Hepatocyte (in vitro differentiated cells): Measurements from ENCODE around the gene DOCK1. TPM values are rescaled to one million over a fixed set of nuclear protein-coding genes. Genes with fewer than 3 reads are reported as not detected.
A peak's percentile ranks its signal among the peaks of the same experiment; 100 is the strongest.

ENCODE experiments used
- DNase-seq: peaks from one replicate; pipeline ENCODE4 v3.0.0-alpha.2; 2016; ENCODE audit warnings: low spot score
- H2AFZ ChIP-seq: fragments of 200-600 bp; sonication (generic); 2 replicates; pipeline ENCODE4 v1.6.0; 2016; ENCODE audit warnings: antibody characterized with exemption, mild to moderate bottlenecking
- H3K27ac ChIP-seq: fragments of 200-600 bp; sonication (generic); 2 replicates; pipeline ENCODE4 v1.5.1; 2016; ENCODE audit warnings: mild to moderate bottlenecking
- H3K27me3 ChIP-seq: fragments of 200-600 bp; sonication (generic); 2 replicates; pipeline ENCODE4 v1.6.1; 2016
- H3K36me3 ChIP-seq: fragments of 200-600 bp; sonication (generic); replicated peaks from 2 replicates; pipeline ENCODE4 v1.5.1; 2016; ENCODE audit warnings: low read depth; ENCODE audit not compliant: insufficient read depth
- H3K4me1 ChIP-seq: fragments of 200-600 bp; sonication (generic); 2 replicates; pipeline ENCODE4 v1.5.1; 2016; ENCODE audit warnings: mild to moderate bottlenecking, moderate library complexity; ENCODE audit not compliant: insufficient read depth
- H3K4me2 ChIP-seq: fragments of 200-600 bp; sonication (generic); 2 replicates; pipeline ENCODE4 v1.6.0; 2016
- H3K4me3 ChIP-seq: fragments of 200-600 bp; sonication (generic); 2 replicates; pipeline ENCODE4 v1.5.1; 2016; ENCODE audit warnings: mild to moderate bottlenecking
- H3K79me2 ChIP-seq: fragments of 200-600 bp; sonication (generic); 2 replicates; pipeline ENCODE4 v1.6.0; 2017; ENCODE audit warnings: mild to moderate bottlenecking
- H3K9me2 ChIP-seq: fragments of 200-600 bp; sonication (generic); replicated peaks from 2 replicates; pipeline ENCODE4 v1.6.0; 2017; ENCODE audit warnings: mild to moderate bottlenecking; ENCODE audit not compliant: insufficient read depth
- H3K9me3 ChIP-seq: fragments of 200-600 bp; sonication (generic); 2 replicates; pipeline ENCODE4 v1.5.1; 2016; ENCODE audit warnings: low read depth, mild to moderate bottlenecking
- H4K20me1 ChIP-seq: fragments of 200-600 bp; sonication (generic); 2 replicates; pipeline ENCODE4 v1.6.0; 2016; ENCODE audit warnings: mild to moderate bottlenecking; ENCODE audit not compliant: insufficient read depth, poor library complexity, severe bottlenecking
- EZH2 ChIP-seq: fragments of 200-600 bp; sonication (generic); IDR thresholded peaks from 2 replicates; pipeline ENCODE4 v1.6.1; 2016; ENCODE audit warnings: antibody characterized with exemption, mild to moderate bottlenecking, borderline replicate concordance
- EZH2phosphoT487 ChIP-seq: fragments of 200-600 bp; sonication (generic); IDR thresholded peaks from one replicate; pipeline ENCODE4 v1.6.1; 2018; ENCODE audit warnings: antibody characterized with exemption, mild to moderate bottlenecking, low read depth, moderate library complexity; ENCODE audit not compliant: unreplicated experiment, severe bottlenecking
- WGBS: methylation state at CpG from one replicate; pipeline ENCODE4 v1.1.6; 2016; ENCODE audit warnings: low lambda C conversion rate; ENCODE audit errors: missing lambda C conversion rate; 5-methylcytosine and 5-hydroxymethylcytosine counted together
- polyA plus RNA-seq: library from polyadenylated mRNA; unstranded; fragments of >200 nt; fragmentation: Nextera tagmentation; extraction: Ambion mirVana; gene quantifications from 2 replicates; pipeline ENCODE4 v1.2.1, GENCODE V29; 2016
- total RNA-seq: library from RNA; depleted of rRNA; stranded (reverse); fragments of >200 nt; gene quantifications from 2 replicates; pipeline ENCODE4 v1.2.3, GENCODE V29; 2014
- TF ChIP-seq, protein P1 (sequence below): fragments of 200-600 bp; sonication (generic); IDR thresholded peaks from 2 replicates; pipeline ENCODE4 v1.5.1; 2016; ENCODE audit warnings: antibody characterized with exemption, mild to moderate bottlenecking; ENCODE audit not compliant: poor library complexity

The DOCK1 gene
- total and polyA plus RNA-seq, 2 experiments from 2014 or later: 16.0 to 55.5 TPM

DNA sequence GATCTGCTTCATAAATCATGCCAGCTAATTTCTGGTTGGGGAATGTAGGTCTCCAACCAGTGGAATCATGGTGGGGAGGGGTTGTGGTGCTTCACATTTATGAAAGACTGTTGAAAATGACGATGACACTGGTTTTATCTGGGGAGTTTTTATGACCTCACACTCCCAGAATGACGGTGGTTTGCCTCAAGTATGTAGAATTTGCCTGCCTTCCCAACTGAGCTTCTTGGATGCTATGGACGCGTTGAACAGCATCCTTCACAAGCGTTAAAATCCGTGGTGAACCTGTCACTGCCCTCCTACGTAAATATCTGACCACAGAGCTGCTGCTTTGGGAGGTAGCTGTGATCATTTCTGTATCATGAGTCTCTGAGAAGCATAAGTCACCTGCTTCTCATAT, 287.9 kb downstream of the DOCK1 start:
- WGBS: 73% methylated on average over 7 of the region's 7 CpGs
- Histone ChIP-seq H3K4me3 (no peak overlapping the region), H3K4me1 (peaks cover 11% of the 10 kb centered on the region), H3K9me3 (no peaks in the 10 kb centered on the region), H4K20me1 (peaks cover 33% of the 10 kb centered on the region), H2AFZ (no peak overlapping the region), H3K27me3 (peaks cover 54% of the 10 kb centered on the region), H3K9me2 (no peaks in the 10 kb centered on the region), H3K27ac (no peak overlapping the region), H3K79me2 (no peaks in the 10 kb centered on the region), H3K36me3 (no peaks in the 10 kb centered on the region), H3K4me2 (no peak overlapping the region)
- no peak for DNase-seq
- TF ChIP-seq, protein P1, sequence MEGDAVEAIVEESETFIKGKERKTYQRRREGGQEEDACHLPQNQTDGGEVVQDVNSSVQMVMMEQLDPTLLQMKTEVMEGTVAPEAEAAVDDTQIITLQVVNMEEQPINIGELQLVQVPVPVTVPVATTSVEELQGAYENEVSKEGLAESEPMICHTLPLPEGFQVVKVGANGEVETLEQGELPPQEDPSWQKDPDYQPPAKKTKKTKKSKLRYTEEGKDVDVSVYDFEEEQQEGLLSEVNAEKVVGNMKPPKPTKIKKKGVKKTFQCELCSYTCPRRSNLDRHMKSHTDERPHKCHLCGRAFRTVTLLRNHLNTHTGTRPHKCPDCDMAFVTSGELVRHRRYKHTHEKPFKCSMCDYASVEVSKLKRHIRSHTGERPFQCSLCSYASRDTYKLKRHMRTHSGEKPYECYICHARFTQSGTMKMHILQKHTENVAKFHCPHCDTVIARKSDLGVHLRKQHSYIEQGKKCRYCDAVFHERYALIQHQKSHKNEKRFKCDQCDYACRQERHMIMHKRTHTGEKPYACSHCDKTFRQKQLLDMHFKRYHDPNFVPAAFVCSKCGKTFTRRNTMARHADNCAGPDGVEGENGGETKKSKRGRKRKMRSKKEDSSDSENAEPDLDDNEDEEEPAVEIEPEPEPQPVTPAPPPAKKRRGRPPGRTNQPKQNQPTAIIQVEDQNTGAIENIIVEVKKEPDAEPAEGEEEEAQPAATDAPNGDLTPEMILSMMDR: no peak
- TF ChIP-seq EZH2 (no peak), EZH2phosphoT487 (no peak)

- Histone ChIP-seq H3K27ac (no peak overlapping the region), H3K4me2 (no peak overlapping the region), H3K36me3 (no peaks in the 10 kb centered on the region), H3K4me3 (no peak overlapping the region), H3K9me2 (no peaks in the 10 kb centered on the region), H3K79me2 (no peaks in the 10 kb centered on the region), H3K9me3 (no peaks in the 10 kb centered on the region), H3K27me3 (peaks cover 55% of the 10 kb centered on the region), H4K20me1 (peaks cover 33% of the 10 kb centered on the region), H2AFZ (no peak overlapping the region), H3K4me1 (peaks cover 11% of the 10 kb centered on the region)
- TF ChIP-seq EZH2phosphoT487 (no peak), EZH2 (no peak)
- TF ChIP-seq, protein P1: no peak
- WGBS: 63% methylated on average over 2 of the region's 2 CpGs
- DNase-seq: no peak
These were observed 288.9 kb downstream of the DOCK1 start for GRCh38 chr10:127194111-127194510.

DNA sequence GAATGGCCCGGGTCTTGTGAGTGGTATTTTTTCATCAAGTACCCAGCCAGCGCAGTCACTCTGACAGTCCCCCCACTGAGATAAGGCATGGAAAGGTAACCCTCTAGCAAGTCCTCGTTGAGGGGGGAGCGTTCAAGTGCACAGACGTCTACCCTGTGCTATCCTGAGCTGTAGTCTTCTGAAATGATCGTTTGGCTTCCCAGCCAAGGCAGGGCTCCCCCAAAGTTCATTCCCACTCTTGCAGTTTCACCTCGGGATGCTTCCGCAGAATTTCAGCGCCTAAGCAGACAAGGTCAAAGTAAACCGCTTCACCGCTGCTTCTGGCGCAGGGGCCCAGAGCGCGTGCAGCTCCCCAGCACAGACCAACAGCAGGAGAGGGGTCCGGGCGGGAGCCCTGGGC, 289.4 kb downstream of the DOCK1 start:
- Histone ChIP-seq H4K20me1 (peaks cover 33% of the 10 kb centered on the region), H3K4me1 (peaks cover 11% of the 10 kb centered on the region), H3K27me3 (peaks cover 55% of the 10 kb centered on the region), H3K9me3 (no peaks in the 10 kb centered on the region), H3K36me3 (no peaks in the 10 kb centered on the region), H3K4me3 (no peak overlapping the region), H3K27ac (no peak overlapping the region), H2AFZ (no peak overlapping the region), H3K9me2 (no peaks in the 10 kb centered on the region), H3K4me2 (peak overlapping the region; percentile 97), H3K79me2 (no peaks in the 10 kb centered on the region)
- TF ChIP-seq EZH2 (no peak), EZH2phosphoT487 (no peak)
- TF ChIP-seq, protein P1: no peak
- 43% methylated on average over 16 of the region's 16 CpGs for WGBS
- no peak for DNase-seq

DNA sequence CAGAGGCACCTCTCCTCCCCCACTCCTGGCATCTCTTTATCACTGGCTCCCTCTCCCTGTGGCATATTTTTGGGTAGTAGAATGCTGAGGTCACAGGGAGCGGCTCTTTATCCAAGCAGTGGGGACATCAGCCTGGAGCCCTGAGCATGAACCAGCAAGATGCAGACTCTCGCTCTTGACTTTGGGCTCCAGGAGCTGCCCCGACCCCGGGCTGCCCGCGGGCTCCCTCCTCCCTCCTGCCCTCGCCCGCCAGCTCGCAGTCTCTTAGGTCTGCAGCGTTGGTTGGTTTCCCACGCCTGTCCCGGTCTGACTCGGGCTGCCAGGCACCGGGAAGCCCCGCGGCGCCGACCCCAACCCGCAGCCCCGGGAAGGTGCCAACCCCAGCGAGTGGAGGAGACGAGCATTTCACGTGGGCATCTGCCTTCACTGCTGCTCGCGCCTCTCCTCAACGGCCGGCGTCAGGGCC, 289.8 kb downstream of the DOCK1 start:
- Histone ChIP-seq H3K4me2 (peak overlapping the region; percentile 97), H3K9me3 (no peaks in the 10 kb centered on the region), H3K79me2 (no peaks in the 10 kb centered on the region), H3K27me3 (peaks cover 55% of the 10 kb centered on the region), H4K20me1 (peaks cover 33% of the 10 kb centered on the region), H3K9me2 (no peaks in the 10 kb centered on the region), H3K4me1 (peaks cover 11% of the 10 kb centered on the region), H2AFZ (no peak overlapping the region), H3K4me3 (peak overlapping the region; percentile 45), H3K27ac (no peak overlapping the region), H3K36me3 (no peaks in the 10 kb centered on the region)
- TF ChIP-seq, protein P1: no peak
- TF ChIP-seq EZH2: peak; percentile 78
- 3% methylated on average over 26 of the region's 28 CpGs for WGBS
- DNase-seq: no peak
